Activated naive CD4-positive, alpha-beta T cell treated with anti-CD3 and anti-CD28 coated beads, Interleukin-2, amount 50 U/mL, for 16 hours (primary cell): ENCODE results near the gene STK39.

Source experiments
- DNase-seq: peaks from one replicate; pipeline ENCODE4 v3.0.0-alpha.2; 2020

Gene STK39

GRCh38 chr2:168241746-168242145, 5.6 kb downstream of the STK39 start:
- DNase-seq, result no peak

GRCh38 chr2:168241208-168241607, 6.2 kb downstream of the STK39 start:
- DNase-seq, result no peak

GRCh38 chr2:168239281-168239680, 8.1 kb downstream of the STK39 start:
- no peak for DNase-seq

- DNase-seq, result no peak
Measured at GRCh38 chr2:168237741-168238140, 9.7 kb downstream of the STK39 start.

GRCh38 chr2:168234407-168235085, 12.8 kb downstream of the STK39 start:
- DNase-seq, result no peak

- no peak for DNase-seq
Measured at GRCh38 chr2:168233726-168234406, 13.5 kb downstream of the STK39 start.

- DNase-seq, result no peak
Measured at GRCh38 chr2:168233166-168233565, 14.2 kb downstream of the STK39 start.

GRCh38 chr2:168231609-168232241, 15.7 kb downstream of the STK39 start:
- no peak for DNase-seq

GRCh38 chr2:168230389-168230788, 17.0 kb downstream of the STK39 start:
- no peak for DNase-seq

GRCh38 chr2:168224346-168224745, 23.0 kb downstream of the STK39 start:
- no peak for DNase-seq

GRCh38 chr2:168222088-168222487, 25.3 kb downstream of the STK39 start:
- DNase-seq, result no peak

- DNase-seq, result no peak
Measured at GRCh38 chr2:168220965-168221819, 26.2 kb downstream of the STK39 start.

- no peak for DNase-seq
Measured at GRCh38 chr2:168217920-168218319, 29.5 kb downstream of the STK39 start.

GRCh38 chr2:168216351-168217005, 30.9 kb downstream of the STK39 start:
- no peak for DNase-seq

- no peak for DNase-seq
Measured at GRCh38 chr2:168215813-168216212, 31.6 kb downstream of the STK39 start.

GRCh38 chr2:168212866-168213265, 34.5 kb downstream of the STK39 start:
- DNase-seq, result no peak

- no peak for DNase-seq
Measured at GRCh38 chr2:168212167-168212566, 35.2 kb downstream of the STK39 start.

GRCh38 chr2:168211664-168212163, 35.7 kb downstream of the STK39 start:
- DNase-seq, result peak; percentile 38

- DNase-seq, result no peak
Measured at GRCh38 chr2:168210895-168211570, 36.4 kb downstream of the STK39 start.

GRCh38 chr2:168210216-168210894, 37.0 kb downstream of the STK39 start:
- no peak for DNase-seq

GRCh38 chr2:168208652-168209051, 38.7 kb downstream of the STK39 start:
- no peak for DNase-seq
